ENCODE data around the gene XPO1.

GRCh38 chr2:61485281-61485680 is 52.9 kb downstream of the XPO1 start:
- TF ChIP-seq POLR2A (IDR thresholded peaks at IDR 0.05; ENCODE audit: low read length) (no peak), GATA1 (IDR thresholded peaks at IDR 0.05; ENCODE audit: low read depth, low read length) (no peak)
